HEK293 (cell line): ENCODE results near the gene AGRN.
A peak's percentile ranks its signal among the peaks of the same experiment; 100 is the strongest.

Source experiments
- HOXD13 ChIP-seq: sonication (generic); formaldehyde crosslinking; IDR thresholded peaks from 2 replicates; pipeline ENCODE4 v1.8.0; 2022; ENCODE audit warnings: missing genetic modification reagents, borderline replicate concordance
- KLF7 ChIP-seq: fragments of 450-650 bp; formaldehyde crosslinking; IDR thresholded peaks from 2 replicates; pipeline ENCODE4 v1.5.1; 2016; ENCODE audit warnings: missing biosample characterization, missing genetic modification characterization, borderline replicate concordance
- REPIN1 ChIP-seq: fragments of 450-650 bp; formaldehyde crosslinking; IDR thresholded peaks from 2 replicates; pipeline ENCODE4 v1.5.1; 2017; ENCODE audit warnings: missing biosample characterization, missing genetic modification characterization, low read depth
- SCRT1 ChIP-seq: fragments of 450-650 bp; formaldehyde crosslinking; IDR thresholded peaks from 2 replicates; pipeline ENCODE4 v1.5.1; 2016; ENCODE audit warnings: missing biosample characterization, missing genetic modification characterization, borderline replicate concordance
- TRIM28 ChIP-seq: IDR thresholded peaks from 2 replicates; pipeline ENCODE4 v1.6.1; 2011; ENCODE audit warnings: low read length, control low read depth, borderline replicate concordance
- ZBTB1 ChIP-seq: fragments of 450-650 bp; formaldehyde crosslinking; IDR thresholded peaks from 2 replicates; pipeline ENCODE4 v1.5.1; 2016; ENCODE audit warnings: missing biosample characterization, missing genetic modification characterization
- ZBTB17 ChIP-seq: fragments of 450-650 bp; formaldehyde crosslinking; IDR thresholded peaks from 2 replicates; pipeline ENCODE4 v1.5.1; 2016; ENCODE audit warnings: missing biosample characterization, missing genetic modification characterization
- ZFHX2 ChIP-seq: fragments of 450-650 bp; formaldehyde crosslinking; conservative IDR thresholded peaks from 2 replicates; pipeline ENCODE4 v1.5.1; 2016; ENCODE audit warnings: missing biosample characterization, missing genetic modification characterization
- ZFP69B ChIP-seq: fragments of 450-650 bp; formaldehyde crosslinking; IDR thresholded peaks from 2 replicates; pipeline ENCODE4 v1.5.1; 2016; ENCODE audit warnings: missing biosample characterization, missing genetic modification characterization
- ZNF114 ChIP-seq: fragments of 450-650 bp; formaldehyde crosslinking; IDR thresholded peaks from 2 replicates; pipeline ENCODE4 v1.5.0; 2017; ENCODE audit warnings: missing biosample characterization, missing genetic modification characterization
- ZNF169 ChIP-seq: fragments of 450-650 bp; formaldehyde crosslinking; IDR thresholded peaks from 2 replicates; pipeline ENCODE4 v1.5.1; 2016; ENCODE audit warnings: missing biosample characterization, missing genetic modification characterization
- ZNF248 ChIP-seq: fragments of 450-650 bp; formaldehyde crosslinking; IDR thresholded peaks from 2 replicates; pipeline ENCODE4 v1.5.1; 2017; ENCODE audit warnings: missing biosample characterization, missing genetic modification characterization
- ZNF302 ChIP-seq: fragments of 450-650 bp; formaldehyde crosslinking; IDR thresholded peaks from 2 replicates; pipeline ENCODE4 v1.5.1; 2016; ENCODE audit warnings: missing biosample characterization, missing genetic modification characterization, low read depth
- ZNF341 ChIP-seq: fragments of 450-650 bp; formaldehyde crosslinking; IDR thresholded peaks from 2 replicates; pipeline ENCODE4; 2016; ENCODE audit warnings: low read depth, missing biosample characterization, missing genetic modification characterization
- ZNF596 ChIP-seq: fragments of 450-650 bp; IDR thresholded peaks from 2 replicates; pipeline ENCODE4 v1.5.0; 2018; ENCODE audit warnings: missing biosample characterization, mild to moderate bottlenecking, missing genetic modification characterization, moderate library complexity
- ZXDB ChIP-seq: fragments of 450-650 bp; formaldehyde crosslinking; IDR thresholded peaks from 2 replicates; pipeline ENCODE4 v1.5.1; 2016; ENCODE audit warnings: missing biosample characterization, missing genetic modification characterization
- TF ChIP-seq, protein P1 (sequence below): fragments of 450-650 bp; formaldehyde crosslinking; IDR thresholded peaks from 2 replicates; pipeline ENCODE4 v1.5.1; 2016; ENCODE audit warnings: missing biosample characterization, missing genetic modification characterization
- TF ChIP-seq, protein P2 (sequence below): fragments of 450-650 bp; formaldehyde crosslinking; IDR thresholded peaks from 2 replicates; pipeline ENCODE4 v1.5.1; 2016; ENCODE audit warnings: missing biosample characterization, missing genetic modification characterization, borderline replicate concordance
- TF ChIP-seq, protein P3 (sequence below): fragments of 450-650 bp; formaldehyde crosslinking; IDR thresholded peaks from 2 replicates; pipeline ENCODE4 v1.5.1; 2016; ENCODE audit warnings: missing biosample characterization, missing genetic modification characterization
- TF ChIP-seq, protein P4 (sequence below): fragments of 450-650 bp; formaldehyde crosslinking; IDR thresholded peaks from 2 replicates; pipeline ENCODE4 v1.5.1; 2016; ENCODE audit warnings: missing biosample characterization, missing genetic modification characterization
- TF ChIP-seq, protein P5 (sequence below): fragments of 450-650 bp; IDR thresholded peaks from 2 replicates; pipeline ENCODE4 v1.5.1; 2018; ENCODE audit warnings: missing biosample characterization, mild to moderate bottlenecking, missing genetic modification characterization
- TF ChIP-seq, protein P6 (sequence below): fragments of 450-650 bp; formaldehyde crosslinking; IDR thresholded peaks from 2 replicates; pipeline ENCODE4 v1.5.1; 2016; ENCODE audit warnings: missing biosample characterization, missing genetic modification characterization
- TF ChIP-seq, protein P7 (sequence below): fragments of 450-650 bp; formaldehyde crosslinking; IDR thresholded peaks from 2 replicates; pipeline ENCODE4 v1.5.1; 2016; ENCODE audit warnings: missing biosample characterization, missing genetic modification characterization
- TF ChIP-seq, protein P8 (sequence below): fragments of 450-650 bp; formaldehyde crosslinking; IDR thresholded peaks from 2 replicates; pipeline ENCODE4 v1.5.1; 2016; ENCODE audit warnings: missing biosample characterization, missing genetic modification characterization
- TF ChIP-seq, protein P9 (sequence below): fragments of 450-650 bp; formaldehyde crosslinking; IDR thresholded peaks from 2 replicates; pipeline ENCODE4 v1.5.1; 2016; ENCODE audit warnings: missing biosample characterization, missing genetic modification characterization

Gene AGRN

DNA sequence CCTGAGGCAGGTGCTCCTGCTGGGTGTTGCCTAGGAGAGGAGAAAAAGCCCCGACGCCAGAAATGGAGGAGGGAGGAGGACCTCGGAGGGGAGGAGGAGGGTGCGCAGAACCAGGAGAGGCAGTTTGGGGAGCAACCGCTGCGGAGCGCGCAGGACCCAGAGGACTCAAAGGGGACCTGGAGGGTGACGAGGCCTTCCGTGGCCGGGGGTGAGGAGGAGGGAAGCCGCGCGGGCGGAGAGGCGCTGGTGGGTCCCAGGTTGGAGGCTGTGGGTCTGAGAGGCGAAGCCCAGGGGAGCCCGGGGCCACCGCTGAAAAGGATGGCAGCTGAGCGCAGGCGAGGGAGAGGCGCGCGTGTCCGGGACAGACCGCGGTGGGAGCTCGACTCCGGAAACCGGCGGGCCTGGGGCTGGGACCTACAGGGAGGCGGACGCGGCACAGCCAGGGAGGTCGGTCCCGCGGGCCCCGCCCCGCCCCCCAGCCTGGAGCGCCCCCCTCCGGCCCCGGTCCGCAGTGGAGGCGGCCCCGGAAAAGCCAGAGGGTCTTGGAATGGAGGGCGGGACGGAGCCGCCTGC, 39.1 kb downstream of the AGRN start (continued):
- TF ChIP-seq, protein P1, sequence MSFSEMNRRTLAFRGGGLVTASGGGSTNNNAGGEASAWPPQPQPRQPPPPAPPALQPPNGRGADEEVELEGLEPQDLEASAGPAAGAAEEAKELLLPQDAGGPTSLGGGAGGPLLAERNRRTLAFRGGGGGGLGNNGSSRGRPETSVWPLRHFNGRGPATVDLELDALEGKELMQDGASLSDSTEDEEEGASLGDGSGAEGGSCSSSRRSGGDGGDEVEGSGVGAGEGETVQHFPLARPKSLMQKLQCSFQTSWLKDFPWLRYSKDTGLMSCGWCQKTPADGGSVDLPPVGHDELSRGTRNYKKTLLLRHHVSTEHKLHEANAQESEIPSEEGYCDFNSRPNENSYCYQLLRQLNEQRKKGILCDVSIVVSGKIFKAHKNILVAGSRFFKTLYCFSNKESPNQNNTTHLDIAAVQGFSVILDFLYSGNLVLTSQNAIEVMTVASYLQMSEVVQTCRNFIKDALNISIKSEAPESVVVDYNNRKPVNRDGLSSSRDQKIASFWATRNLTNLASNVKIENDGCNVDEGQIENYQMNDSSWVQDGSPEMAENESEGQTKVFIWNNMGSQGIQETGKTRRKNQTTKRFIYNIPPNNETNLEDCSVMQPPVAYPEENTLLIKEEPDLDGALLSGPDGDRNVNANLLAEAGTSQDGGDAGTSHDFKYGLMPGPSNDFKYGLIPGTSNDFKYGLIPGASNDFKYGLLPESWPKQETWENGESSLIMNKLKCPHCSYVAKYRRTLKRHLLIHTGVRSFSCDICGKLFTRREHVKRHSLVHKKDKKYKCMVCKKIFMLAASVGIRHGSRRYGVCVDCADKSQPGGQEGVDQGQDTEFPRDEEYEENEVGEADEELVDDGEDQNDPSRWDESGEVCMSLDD (tag by site-specific recombination), result peak; percentile 77; the same call in 1 of the 2 replicates
- no peak for TF ChIP-seq ZBTB1 (tag by site-specific recombination)
- TF ChIP-seq, protein P2, sequence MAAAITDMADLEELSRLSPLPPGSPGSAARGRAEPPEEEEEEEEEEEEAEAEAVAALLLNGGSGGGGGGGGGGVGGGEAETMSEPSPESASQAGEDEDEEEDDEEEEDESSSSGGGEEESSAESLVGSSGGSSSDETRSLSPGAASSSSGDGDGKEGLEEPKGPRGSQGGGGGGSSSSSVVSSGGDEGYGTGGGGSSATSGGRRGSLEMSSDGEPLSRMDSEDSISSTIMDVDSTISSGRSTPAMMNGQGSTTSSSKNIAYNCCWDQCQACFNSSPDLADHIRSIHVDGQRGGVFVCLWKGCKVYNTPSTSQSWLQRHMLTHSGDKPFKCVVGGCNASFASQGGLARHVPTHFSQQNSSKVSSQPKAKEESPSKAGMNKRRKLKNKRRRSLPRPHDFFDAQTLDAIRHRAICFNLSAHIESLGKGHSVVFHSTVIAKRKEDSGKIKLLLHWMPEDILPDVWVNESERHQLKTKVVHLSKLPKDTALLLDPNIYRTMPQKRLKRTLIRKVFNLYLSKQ (tag by site-specific recombination), result no peak
- TF ChIP-seq HOXD13 (CRISPR knock-in tag), result no peak
- no peak; the same call in 1 of the 2 replicates for TF ChIP-seq KLF7 (tag by site-specific recombination)
- TF ChIP-seq, protein P3, sequence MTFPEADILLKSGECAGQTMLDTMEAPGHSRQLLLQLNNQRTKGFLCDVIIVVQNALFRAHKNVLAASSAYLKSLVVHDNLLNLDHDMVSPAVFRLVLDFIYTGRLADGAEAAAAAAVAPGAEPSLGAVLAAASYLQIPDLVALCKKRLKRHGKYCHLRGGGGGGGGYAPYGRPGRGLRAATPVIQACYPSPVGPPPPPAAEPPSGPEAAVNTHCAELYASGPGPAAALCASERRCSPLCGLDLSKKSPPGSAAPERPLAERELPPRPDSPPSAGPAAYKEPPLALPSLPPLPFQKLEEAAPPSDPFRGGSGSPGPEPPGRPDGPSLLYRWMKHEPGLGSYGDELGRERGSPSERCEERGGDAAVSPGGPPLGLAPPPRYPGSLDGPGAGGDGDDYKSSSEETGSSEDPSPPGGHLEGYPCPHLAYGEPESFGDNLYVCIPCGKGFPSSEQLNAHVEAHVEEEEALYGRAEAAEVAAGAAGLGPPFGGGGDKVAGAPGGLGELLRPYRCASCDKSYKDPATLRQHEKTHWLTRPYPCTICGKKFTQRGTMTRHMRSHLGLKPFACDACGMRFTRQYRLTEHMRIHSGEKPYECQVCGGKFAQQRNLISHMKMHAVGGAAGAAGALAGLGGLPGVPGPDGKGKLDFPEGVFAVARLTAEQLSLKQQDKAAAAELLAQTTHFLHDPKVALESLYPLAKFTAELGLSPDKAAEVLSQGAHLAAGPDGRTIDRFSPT (tag by site-specific recombination), result 0 out of 2 replicates have a peak, but pooled peaks have one; percentile 44
- TF ChIP-seq SCRT1 (tag by site-specific recombination), result no peak
- TF ChIP-seq, protein P4, sequence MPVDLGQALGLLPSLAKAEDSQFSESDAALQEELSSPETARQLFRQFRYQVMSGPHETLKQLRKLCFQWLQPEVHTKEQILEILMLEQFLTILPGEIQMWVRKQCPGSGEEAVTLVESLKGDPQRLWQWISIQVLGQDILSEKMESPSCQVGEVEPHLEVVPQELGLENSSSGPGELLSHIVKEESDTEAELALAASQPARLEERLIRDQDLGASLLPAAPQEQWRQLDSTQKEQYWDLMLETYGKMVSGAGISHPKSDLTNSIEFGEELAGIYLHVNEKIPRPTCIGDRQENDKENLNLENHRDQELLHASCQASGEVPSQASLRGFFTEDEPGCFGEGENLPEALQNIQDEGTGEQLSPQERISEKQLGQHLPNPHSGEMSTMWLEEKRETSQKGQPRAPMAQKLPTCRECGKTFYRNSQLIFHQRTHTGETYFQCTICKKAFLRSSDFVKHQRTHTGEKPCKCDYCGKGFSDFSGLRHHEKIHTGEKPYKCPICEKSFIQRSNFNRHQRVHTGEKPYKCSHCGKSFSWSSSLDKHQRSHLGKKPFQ (tag by site-specific recombination), result no peak
- peak; percentile 66 for TF ChIP-seq ZFHX2 (tag by site-specific recombination)
- TF ChIP-seq, protein P5, sequence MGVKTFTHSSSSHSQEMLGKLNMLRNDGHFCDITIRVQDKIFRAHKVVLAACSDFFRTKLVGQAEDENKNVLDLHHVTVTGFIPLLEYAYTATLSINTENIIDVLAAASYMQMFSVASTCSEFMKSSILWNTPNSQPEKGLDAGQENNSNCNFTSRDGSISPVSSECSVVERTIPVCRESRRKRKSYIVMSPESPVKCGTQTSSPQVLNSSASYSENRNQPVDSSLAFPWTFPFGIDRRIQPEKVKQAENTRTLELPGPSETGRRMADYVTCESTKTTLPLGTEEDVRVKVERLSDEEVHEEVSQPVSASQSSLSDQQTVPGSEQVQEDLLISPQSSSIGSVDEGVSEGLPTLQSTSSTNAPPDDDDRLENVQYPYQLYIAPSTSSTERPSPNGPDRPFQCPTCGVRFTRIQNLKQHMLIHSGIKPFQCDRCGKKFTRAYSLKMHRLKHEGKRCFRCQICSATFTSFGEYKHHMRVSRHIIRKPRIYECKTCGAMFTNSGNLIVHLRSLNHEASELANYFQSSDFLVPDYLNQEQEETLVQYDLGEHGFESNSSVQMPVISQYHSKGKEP (tag by site-specific recombination), result no peak
- peak; percentile 80 for TF ChIP-seq ZNF341 (tag by site-specific recombination)
- 0 out of 2 replicates have a peak, but pooled peaks have one; percentile 23 for TF ChIP-seq ZBTB17
- no peak for TF ChIP-seq TRIM28
- no peak for TF ChIP-seq ZNF248 (tag by site-specific recombination)
- TF ChIP-seq ZNF302 (tag by site-specific recombination), result no peak
- TF ChIP-seq REPIN1, result no peak
- TF ChIP-seq, protein P6, sequence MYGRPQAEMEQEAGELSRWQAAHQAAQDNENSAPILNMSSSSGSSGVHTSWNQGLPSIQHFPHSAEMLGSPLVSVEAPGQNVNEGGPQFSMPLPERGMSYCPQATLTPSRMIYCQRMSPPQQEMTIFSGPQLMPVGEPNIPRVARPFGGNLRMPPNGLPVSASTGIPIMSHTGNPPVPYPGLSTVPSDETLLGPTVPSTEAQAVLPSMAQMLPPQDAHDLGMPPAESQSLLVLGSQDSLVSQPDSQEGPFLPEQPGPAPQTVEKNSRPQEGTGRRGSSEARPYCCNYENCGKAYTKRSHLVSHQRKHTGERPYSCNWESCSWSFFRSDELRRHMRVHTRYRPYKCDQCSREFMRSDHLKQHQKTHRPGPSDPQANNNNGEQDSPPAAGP (tag by site-specific recombination), result peak; percentile 65; the same call in 1 of the 2 replicates
- TF ChIP-seq, protein P7, sequence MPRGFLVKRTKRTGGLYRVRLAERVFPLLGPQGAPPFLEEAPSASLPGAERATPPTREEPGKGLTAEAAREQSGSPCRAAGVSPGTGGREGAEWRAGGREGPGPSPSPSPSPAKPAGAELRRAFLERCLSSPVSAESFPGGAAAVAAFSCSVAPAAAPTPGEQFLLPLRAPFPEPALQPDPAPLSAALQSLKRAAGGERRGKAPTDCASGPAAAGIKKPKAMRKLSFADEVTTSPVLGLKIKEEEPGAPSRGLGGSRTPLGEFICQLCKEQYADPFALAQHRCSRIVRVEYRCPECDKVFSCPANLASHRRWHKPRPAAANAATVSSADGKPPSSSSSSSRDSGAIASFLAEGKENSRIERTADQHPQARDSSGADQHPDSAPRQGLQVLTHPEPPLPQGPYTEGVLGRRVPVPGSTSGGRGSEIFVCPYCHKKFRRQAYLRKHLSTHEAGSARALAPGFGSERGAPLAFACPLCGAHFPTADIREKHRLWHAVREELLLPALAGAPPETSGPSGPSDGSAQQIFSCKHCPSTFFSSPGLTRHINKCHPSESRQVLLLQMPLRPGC (tag by site-specific recombination), result no peak
- 0 out of 2 replicates have a peak, but pooled peaks have one; percentile 39 for TF ChIP-seq ZXDB
- no peak for TF ChIP-seq ZNF169
- TF ChIP-seq, protein P8, sequence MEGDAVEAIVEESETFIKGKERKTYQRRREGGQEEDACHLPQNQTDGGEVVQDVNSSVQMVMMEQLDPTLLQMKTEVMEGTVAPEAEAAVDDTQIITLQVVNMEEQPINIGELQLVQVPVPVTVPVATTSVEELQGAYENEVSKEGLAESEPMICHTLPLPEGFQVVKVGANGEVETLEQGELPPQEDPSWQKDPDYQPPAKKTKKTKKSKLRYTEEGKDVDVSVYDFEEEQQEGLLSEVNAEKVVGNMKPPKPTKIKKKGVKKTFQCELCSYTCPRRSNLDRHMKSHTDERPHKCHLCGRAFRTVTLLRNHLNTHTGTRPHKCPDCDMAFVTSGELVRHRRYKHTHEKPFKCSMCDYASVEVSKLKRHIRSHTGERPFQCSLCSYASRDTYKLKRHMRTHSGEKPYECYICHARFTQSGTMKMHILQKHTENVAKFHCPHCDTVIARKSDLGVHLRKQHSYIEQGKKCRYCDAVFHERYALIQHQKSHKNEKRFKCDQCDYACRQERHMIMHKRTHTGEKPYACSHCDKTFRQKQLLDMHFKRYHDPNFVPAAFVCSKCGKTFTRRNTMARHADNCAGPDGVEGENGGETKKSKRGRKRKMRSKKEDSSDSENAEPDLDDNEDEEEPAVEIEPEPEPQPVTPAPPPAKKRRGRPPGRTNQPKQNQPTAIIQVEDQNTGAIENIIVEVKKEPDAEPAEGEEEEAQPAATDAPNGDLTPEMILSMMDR (tag by site-specific recombination), result peak; percentile 44; the same call in 1 of the 2 replicates
- TF ChIP-seq, protein P9, sequence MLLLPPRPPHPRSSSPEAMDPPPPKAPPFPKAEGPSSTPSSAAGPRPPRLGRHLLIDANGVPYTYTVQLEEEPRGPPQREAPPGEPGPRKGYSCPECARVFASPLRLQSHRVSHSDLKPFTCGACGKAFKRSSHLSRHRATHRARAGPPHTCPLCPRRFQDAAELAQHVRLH (tag by site-specific recombination), result no peak
- no peak for TF ChIP-seq ZNF114 (tag by site-specific recombination)
- TF ChIP-seq ZNF596, result no peak
- TF ChIP-seq ZFP69B (tag by site-specific recombination), result peak; percentile 88
